K562 (cell line): Measurements from ENCODE around the gene CLIC3. TPM values are rescaled to one million over a fixed set of nuclear protein-coding genes. Genes with fewer than 3 reads are reported as not detected.

Experiments used
- E2F3 ChIP-seq: fragments of 250-450 bp; sonication (Bioruptor Pico); IDR thresholded peaks from 2 replicates; pipeline ENCODE4 v1.4.0; 2020; ENCODE audit warnings: mild to moderate bottlenecking
- E2F6 ChIP-seq, 2 experiments: IDR thresholded peaks; 2 replicates each; pipeline ENCODE4 v1.6.1; 2011; ENCODE audit warnings: borderline replicate concordance in 1 of 2, control low read depth in 1 of 2, low read depth in 1 of 2, low read length in 1 of 2, mild to moderate bottlenecking in 1 of 2, mixed read lengths in 1 of 2, moderate library complexity in 1 of 2; ENCODE audit not compliant: insufficient read depth in 1 of 2, insufficient read length in 1 of 2, poor library complexity in 1 of 2, severe bottlenecking in 1 of 2; ENCODE audit errors: extremely low read depth in 1 of 2
- E4F1 ChIP-seq: fragments of 250-450 bp; sonication (Bioruptor Pico); IDR thresholded peaks from 2 replicates; pipeline ENCODE4 v1.5.0; 2021; ENCODE audit warnings: mild to moderate bottlenecking, borderline replicate concordance
- JUNB ChIP-seq: fragments of 450-650 bp; formaldehyde crosslinking; conservative IDR thresholded peaks from 2 replicates; pipeline ENCODE4 v1.4.0; 2020; ENCODE audit warnings: mild to moderate bottlenecking
- KDM5B ChIP-seq: fragments of 200-600 bp; sonication (generic); IDR thresholded peaks from 2 replicates; pipeline ENCODE4 v1.6.1; 2012; ENCODE audit warnings: low read depth, mild to moderate bottlenecking, moderate library complexity, low read length, control low read depth, inconsistent platforms; ENCODE audit not compliant: insufficient replicate concordance
- NFE2L1 ChIP-seq: fragments of 450-650 bp; IDR thresholded peaks from 2 replicates; pipeline ENCODE4 v1.6.1; 2016; ENCODE audit warnings: missing genetic modification characterization, low read depth, mild to moderate bottlenecking, missing compliant biosample characterization, moderate library complexity, borderline replicate concordance
- RAD21 ChIP-seq, 2 experiments: fragments of 250-450 bp in 1 of 2; fragments of 450-650 bp in 1 of 2; sonication (Bioruptor Pico) in 1 of 2; formaldehyde crosslinking in 1 of 2; IDR thresholded peaks in 1 of 2; conservative IDR thresholded peaks in 1 of 2; 2 replicates each; pipeline versions ENCODE4 v1.4.0 to v1.8.0; 2020 to 2022; ENCODE audit warnings: mild to moderate bottlenecking in 2 of 2, moderate library complexity in 1 of 2
- RBFOX2 ChIP-seq: fragments of 200-400 bp; formaldehyde crosslinking; IDR thresholded peaks from 2 replicates; pipeline ENCODE4 v1.6.1; 2017; ENCODE audit warnings: low read depth, mild to moderate bottlenecking, low read length, moderate library complexity
- SAFB2 ChIP-seq: fragments of 200-400 bp; formaldehyde crosslinking; IDR thresholded peaks from 2 replicates; pipeline ENCODE4 v1.6.1; 2018; ENCODE audit warnings: borderline replicate concordance, low read length, low read depth, moderate library complexity; ENCODE audit not compliant: severe bottlenecking
- SMARCA4 ChIP-seq: fragments of 450-650 bp; IDR thresholded peaks from 2 replicates; pipeline ENCODE4 v1.6.1; 2016
- THAP12 ChIP-seq: fragments of 250-450 bp; sonication (Bioruptor Pico); IDR thresholded peaks from 2 replicates; pipeline ENCODE4 v1.9.0; 2021; ENCODE audit warnings: mild to moderate bottlenecking, inconsistent platforms
- THAP7 ChIP-seq: fragments of 250-450 bp; sonication (Bioruptor Pico); IDR thresholded peaks from 2 replicates; pipeline ENCODE4 v1.5.0; 2021
- ZBTB7A ChIP-seq: IDR thresholded peaks from 2 replicates; pipeline ENCODE4 v1.6.1; 2011; ENCODE audit warnings: low read depth, mild to moderate bottlenecking, low read length, moderate library complexity, borderline replicate concordance; ENCODE audit not compliant: control insufficient read depth
- polyA plus RNA-seq, 8 experiments: library from polyadenylated mRNA; depleted of rRNA in 4 of 8; stranded (reverse) in 5 of 8; unstranded in 3 of 8; fragments of >200 nt; fragmentation: Nextera tagmentation in 2 of 8; fragmentation: Illumina TruSeq in 1 of 8; extraction: Ambion mirVana in 2 of 8; extraction: Trizol in 1 of 8; gene quantifications; 2 replicates each; pipeline versions ENCODE4 v1.2.1 to v1.2.3, GENCODE V29; 2011 to 2014; ENCODE audit warnings: inconsistent platforms in 1 of 8, missing spikeins in 1 of 8
- total RNA-seq, 7 experiments: library from RNA; depleted of rRNA in 6 of 7; stranded (reverse); fragments of >200 nt in 6 of 7; fragmentation: Illumina TruSeq in 2 of 7; extraction: Trizol in 2 of 7; gene quantifications; 2 replicates each; pipeline versions ENCODE4 v1.2.1 to v1.2.3, GENCODE V29; 2011 to 2021; ENCODE audit warnings: low replicate concordance in 1 of 7

CLIC3 gene
- total and polyA plus RNA-seq, 9 of the 15 experiments (the other 6 are each of a cell fraction or from before 2014, with no cell fraction given) = 0.27 to 0.29 TPM; not detected in 7

GRCh38 chr9:137034709-137035506 is 38.5 kb upstream of the CLIC3 start (continued):
- peak; percentile 85 to 95 for TF ChIP-seq RAD21 (CRISPR knock-in tag; conservative IDR thresholded peaks at IDR 0.05 in 1 of 2, IDR thresholded peaks at IDR 0.05 in 1 of 2)
- no peak for TF ChIP-seq E2F3 (CRISPR knock-in tag)
- no peak for TF ChIP-seq E2F6 (IDR thresholded peaks at IDR 0.05; ENCODE audit: borderline replicate concordance in 1 of 2, extremely low read depth in 1 of 2, insufficient read depth in 1 of 2, insufficient read length in 1 of 2, low read depth in 1 of 2, low read length in 1 of 2, poor library complexity in 1 of 2, severe bottlenecking in 1 of 2)
- TF ChIP-seq THAP12 (CRISPR knock-in tag) = no peak
- TF ChIP-seq KDM5B = no peak
- no peak for TF ChIP-seq RBFOX2
- TF ChIP-seq ZBTB7A = peak; percentile 60
- TF ChIP-seq NFE2L1 (tag) = no peak
- TF ChIP-seq THAP7 (CRISPR knock-in tag) = no peak
- no peak for TF ChIP-seq E4F1 (CRISPR knock-in tag)
- no peak for TF ChIP-seq SMARCA4
- no peak for TF ChIP-seq SAFB2
- TF ChIP-seq JUNB (CRISPR knock-in tag) = no peak
- TF ChIP-seq, all 486 proteins: peak for 32
